Memory B cell (primary cell): ENCODE results near the gene CYLD.

Experiments
- ATAC-seq: fragments of 150-1000 bp; cut with Tn5 transposase; 2 replicates; pipeline ENCODE4 v1.10.0; 2021; ENCODE audit warnings: low read depth, mild to moderate bottlenecking, moderate library complexity
- DNase-seq, 2 donors: peaks; one replicate each; pipeline ENCODE4 v3.0.0; 2022; ENCODE audit warnings: low spot score in 2 of 2
- H3K27ac Mint-ChIP-seq: one replicate; pipeline ENCODE4 v1.8.0; 2022; ENCODE audit warnings: mild to moderate bottlenecking, moderate library complexity, mixed read lengths
- H3K27me3 Mint-ChIP-seq: one replicate; pipeline ENCODE4 v1.8.0; 2022; ENCODE audit warnings: mixed read lengths
- H3K36me3 Mint-ChIP-seq: one replicate; pipeline ENCODE4 v1.8.0; 2022; ENCODE audit warnings: mild to moderate bottlenecking, mixed read lengths
- H3K4me1 Mint-ChIP-seq: one replicate; pipeline ENCODE4 v1.8.0; 2022; ENCODE audit warnings: mixed read lengths
- H3K4me3 Mint-ChIP-seq: one replicate; pipeline ENCODE4 v1.8.0; 2022; ENCODE audit warnings: mild to moderate bottlenecking, moderate library complexity, mixed read lengths
- H3K9me3 Mint-ChIP-seq: one replicate; pipeline ENCODE4 v1.8.0; 2022; ENCODE audit warnings: mixed read lengths

Gene CYLD

GRCh38 chr16:50719401-50720337, 22.2 kb upstream of the CYLD start:
- no peak for DNase-seq
- Mint-ChIP-seq H3K9me3 (peaks cover 2% of the 10 kb centered on the region), H3K27ac (no peak overlapping the region), H3K4me1 (peaks cover 4% of the 10 kb centered on the region), H3K27me3 (no peaks in the 10 kb centered on the region), H3K36me3 (peaks cover 2% of the 10 kb centered on the region), H3K4me3 (no peak overlapping the region)
- no peak for ATAC-seq

GRCh38 chr16:50721549-50722404, 20.1 kb upstream of the CYLD start:
- Mint-ChIP-seq H3K36me3 (peaks cover 5% of the 10 kb centered on the region), H3K9me3 (peaks cover 3% of the 10 kb centered on the region), H3K4me1 (peaks cover 2% of the 10 kb centered on the region), H3K4me3 (no peak overlapping the region), H3K27ac (no peak overlapping the region), H3K27me3 (no peaks in the 10 kb centered on the region)
- DNase-seq (no peak), ATAC-seq (no peak)

- Mint-ChIP-seq H3K27me3 (no peaks in the 10 kb centered on the region), H3K27ac (no peak overlapping the region)
Observed at GRCh38 chr16:50722405-50722737, 19.5 kb upstream of the CYLD start.

GRCh38 chr16:50722960-50723359, 18.9 kb upstream of the CYLD start:
- H3K4me3 Mint-ChIP-seq: no peak overlapping the region
- ATAC-seq: no peak
- peaks cover 2% of the 10 kb centered on the region for H3K4me1 Mint-ChIP-seq
- DNase-seq: no peak
- peaks cover 5% of the 10 kb centered on the region for H3K36me3 Mint-ChIP-seq
- no peaks in the 10 kb centered on the region for H3K27me3 Mint-ChIP-seq
- peaks cover 3% of the 10 kb centered on the region for H3K9me3 Mint-ChIP-seq
- H3K27ac Mint-ChIP-seq: no peak overlapping the region

More at GRCh38 chr16:50722405-50722737, 19.5 kb upstream of the CYLD start:
- peaks cover 3% of the 10 kb centered on the region for H3K9me3 Mint-ChIP-seq
- H3K36me3 Mint-ChIP-seq: peaks cover 5% of the 10 kb centered on the region
- H3K4me3 Mint-ChIP-seq: no peak overlapping the region
- H3K4me1 Mint-ChIP-seq: peaks cover 2% of the 10 kb centered on the region
- ATAC-seq: no peak
- no peak for DNase-seq

GRCh38 chr16:50724306-50724705, 17.6 kb upstream of the CYLD start:
- H3K36me3 Mint-ChIP-seq: peaks cover 5% of the 10 kb centered on the region
- H3K4me1 Mint-ChIP-seq: peaks cover 2% of the 10 kb centered on the region
- DNase-seq (no peak), ATAC-seq (peak; percentile 54)
- peaks cover 3% of the 10 kb centered on the region for H3K9me3 Mint-ChIP-seq
- no peak overlapping the region for H3K4me3 Mint-ChIP-seq
- no peaks in the 10 kb centered on the region for H3K27me3 Mint-ChIP-seq
- no peak overlapping the region for H3K27ac Mint-ChIP-seq

- ATAC-seq: no peak
- no peak for DNase-seq
- Mint-ChIP-seq H3K4me1 (peaks cover 14% of the 10 kb centered on the region), H3K27ac (no peak overlapping the region), H3K36me3 (peaks cover 9% of the 10 kb centered on the region), H3K27me3 (no peaks in the 10 kb centered on the region), H3K9me3 (no peaks in the 10 kb centered on the region), H3K4me3 (no peak overlapping the region)
Observed at GRCh38 chr16:50731130-50731988, 10.5 kb upstream of the CYLD start.

GRCh38 chr16:50731989-50732832, 9.7 kb upstream of the CYLD start:
- H3K4me1 Mint-ChIP-seq: peaks cover 19% of the 10 kb centered on the region
- H3K9me3 Mint-ChIP-seq: no peaks in the 10 kb centered on the region
- no peak overlapping the region for H3K27ac Mint-ChIP-seq
- ATAC-seq (no peak), DNase-seq (no peak)
- no peak overlapping the region for H3K4me3 Mint-ChIP-seq
- peaks cover 11% of the 10 kb centered on the region for H3K36me3 Mint-ChIP-seq
- no peaks in the 10 kb centered on the region for H3K27me3 Mint-ChIP-seq

GRCh38 chr16:50733468-50733867, 8.4 kb upstream of the CYLD start:
- H3K36me3 Mint-ChIP-seq: peaks cover 18% of the 10 kb centered on the region
- DNase-seq (no peak), ATAC-seq (no peak)
- H3K4me3 Mint-ChIP-seq: no peak overlapping the region
- peaks cover 21% of the 10 kb centered on the region for H3K4me1 Mint-ChIP-seq
- no peaks in the 10 kb centered on the region for H3K9me3 Mint-ChIP-seq
- no peaks in the 10 kb centered on the region for H3K27me3 Mint-ChIP-seq
- no peak overlapping the region for H3K27ac Mint-ChIP-seq

- Mint-ChIP-seq H3K9me3 (no peaks in the 10 kb centered on the region), H3K27ac (peak overlapping the region; percentile 31), H3K27me3 (no peaks in the 10 kb centered on the region), H3K4me1 (peaks cover 21% of the 10 kb centered on the region), H3K36me3 (peaks cover 25% of the 10 kb centered on the region), H3K4me3 (no peak overlapping the region)
- DNase-seq (no peak), ATAC-seq (peak; percentile 48)
Observed at GRCh38 chr16:50735629-50736122, 6.2 kb upstream of the CYLD start.

GRCh38 chr16:50736448-50736847, 5.4 kb upstream of the CYLD start:
- DNase-seq (no peak), ATAC-seq (no peak)
- Mint-ChIP-seq H3K4me1 (peaks cover 26% of the 10 kb centered on the region), H3K4me3 (no peak overlapping the region), H3K27ac (no peak overlapping the region), H3K9me3 (no peaks in the 10 kb centered on the region), H3K36me3 (peaks cover 25% of the 10 kb centered on the region), H3K27me3 (no peaks in the 10 kb centered on the region)

GRCh38 chr16:50737420-50737959, 4.4 kb upstream of the CYLD start:
- peaks cover 25% of the 10 kb centered on the region for H3K36me3 Mint-ChIP-seq
- H3K27me3 Mint-ChIP-seq: no peaks in the 10 kb centered on the region
- no peak overlapping the region for H3K4me3 Mint-ChIP-seq
- H3K9me3 Mint-ChIP-seq: no peaks in the 10 kb centered on the region
- DNase-seq (no peak), ATAC-seq (no peak)
- H3K27ac Mint-ChIP-seq: no peak overlapping the region
- peaks cover 26% of the 10 kb centered on the region for H3K4me1 Mint-ChIP-seq

GRCh38 chr16:50739031-50739430, 2.9 kb upstream of the CYLD start:
- Mint-ChIP-seq H3K9me3 (no peaks in the 10 kb centered on the region), H3K27ac (no peak overlapping the region), H3K4me3 (no peak overlapping the region), H3K36me3 (peaks cover 28% of the 10 kb centered on the region), H3K27me3 (no peaks in the 10 kb centered on the region), H3K4me1 (peaks cover 32% of the 10 kb centered on the region)
- DNase-seq (no peak), ATAC-seq (no peak)

GRCh38 chr16:50740736-50741135, 1.1 kb upstream of the CYLD start:
- Mint-ChIP-seq H3K9me3 (no peaks in the 10 kb centered on the region), H3K4me3 (peak overlapping the region; percentile 89), H3K36me3 (peaks cover 32% of the 10 kb centered on the region), H3K27ac (peak overlapping the region; percentile 97), H3K4me1 (peaks cover 36% of the 10 kb centered on the region), H3K27me3 (no peaks in the 10 kb centered on the region)
- DNase-seq: no peak
- ATAC-seq: no peak
